Neuronal stem cell (in vitro differentiated cells): ENCODE measurements around the gene ZBTB25.

ENCODE experiments used
- DNase-seq: peaks from one replicate; pipeline ENCODE4 v3.0.0-alpha.2; 2013; ENCODE audit warnings: low spot score
- H2AFZ ChIP-seq: one replicate; pipeline ENCODE4 v1.6.1; 2013; ENCODE audit warnings: mild to moderate bottlenecking, low read length, inconsistent platforms
- H2AK5ac ChIP-seq: 2 replicates; pipeline ENCODE4 v1.6.1; 2013; ENCODE audit warnings: low read depth, mild to moderate bottlenecking, inconsistent platforms, low read length, moderate library complexity, mixed read lengths
- H2BK120ac ChIP-seq: 2 replicates; pipeline ENCODE4 v1.6.1; 2013; ENCODE audit warnings: low read depth, mild to moderate bottlenecking, inconsistent platforms, low read length, moderate library complexity, mixed read lengths
- H2BK12ac ChIP-seq: one replicate; pipeline ENCODE4 v1.6.1; 2013; ENCODE audit warnings: low read length, inconsistent platforms
- H2BK15ac ChIP-seq: 2 replicates; pipeline ENCODE4 v1.6.1; 2013; ENCODE audit warnings: mild to moderate bottlenecking, low read length, inconsistent platforms, mixed read lengths
- H2BK5ac ChIP-seq: one replicate; pipeline ENCODE4 v1.6.1; 2013; ENCODE audit warnings: inconsistent platforms, mild to moderate bottlenecking, low read length, moderate library complexity
- H3K14ac ChIP-seq: one replicate; pipeline ENCODE4 v1.6.1; 2013; ENCODE audit warnings: low read length, inconsistent platforms
- H3K18ac ChIP-seq: 2 replicates; pipeline ENCODE4 v1.6.1; 2013; ENCODE audit warnings: low read length, inconsistent platforms
- H3K23ac ChIP-seq: 2 replicates; pipeline ENCODE4 v1.6.1; 2013; ENCODE audit warnings: low read depth, mild to moderate bottlenecking, mixed read lengths, low read length, inconsistent platforms; ENCODE audit not compliant: poor library complexity
- H3K27ac ChIP-seq: replicated peaks from 3 replicates; pipeline ENCODE4 v1.5.1; 2013; ENCODE audit warnings: low read length, inconsistent platforms
- H3K27me3 ChIP-seq, 3 experiments: 2 replicates each; pipeline ENCODE4 v1.6.1; 2013; ENCODE audit warnings: low read length in 3 of 3, mild to moderate bottlenecking in 2 of 3, inconsistent platforms in 1 of 3, low read depth in 1 of 3, mixed read lengths in 1 of 3, moderate library complexity in 1 of 3; ENCODE audit not compliant: control insufficient read depth in 3 of 3, insufficient read depth in 3 of 3
- H3K36me3 ChIP-seq, 2 donors: replicated peaks in 1 of 2; 2 replicates each; pipeline ENCODE4 v1.6.1; 2013; ENCODE audit warnings: low read length in 2 of 2; ENCODE audit not compliant: control insufficient read depth in 2 of 2, insufficient read depth in 2 of 2
- H3K4ac ChIP-seq: 2 replicates; pipeline ENCODE4 v1.6.1; 2013; ENCODE audit warnings: inconsistent platforms, mild to moderate bottlenecking, low read length, moderate library complexity
- H3K4me1 ChIP-seq, 2 donors: 1 replicate in 1 of 2; 2 replicates in 1 of 2; pipeline ENCODE4 v1.6.1; 2013; ENCODE audit warnings: low read length in 2 of 2, low read depth in 1 of 2; ENCODE audit not compliant: control insufficient read depth in 2 of 2, insufficient read depth in 1 of 2
- H3K4me2 ChIP-seq: one replicate; pipeline ENCODE4 v1.6.1; 2013; ENCODE audit warnings: mild to moderate bottlenecking, low read length, inconsistent platforms; ENCODE audit not compliant: insufficient read depth, poor library complexity, severe bottlenecking
- H3K4me3 ChIP-seq, 2 donors: 2 replicates each; pipeline ENCODE4 v1.5.1; 2013; ENCODE audit warnings: low read length in 2 of 2, mild to moderate bottlenecking in 2 of 2, inconsistent platforms in 1 of 2, moderate library complexity in 1 of 2
- H3K79me1 ChIP-seq: one replicate; pipeline ENCODE4 v1.6.1; 2013; ENCODE audit warnings: low read depth, mild to moderate bottlenecking, inconsistent platforms, low read length, moderate library complexity
- H3K9ac ChIP-seq: one replicate; pipeline ENCODE4 v1.6.1; 2013; ENCODE audit warnings: mild to moderate bottlenecking, low read depth, low read length, inconsistent platforms; ENCODE audit not compliant: poor library complexity
- H3K9me3 ChIP-seq, 2 donors: replicated peaks in 1 of 2; 2 replicates each; pipeline versions ENCODE3 to v1.6.1; 2013; ENCODE audit warnings: low read length in 2 of 2, mild to moderate bottlenecking in 2 of 2, inconsistent platforms in 1 of 2, low read depth in 1 of 2, mixed read lengths in 1 of 2, moderate library complexity in 1 of 2; ENCODE audit not compliant: control insufficient read depth in 2 of 2, insufficient read depth in 1 of 2
- H4K8ac ChIP-seq: one replicate; pipeline ENCODE4 v1.6.1; 2013; ENCODE audit warnings: low read depth, mild to moderate bottlenecking, inconsistent platforms, low read length, moderate library complexity
- H4K91ac ChIP-seq: one replicate; pipeline ENCODE4 v1.6.1; 2013; ENCODE audit warnings: low read length, low read depth, mild to moderate bottlenecking, inconsistent platforms; ENCODE audit not compliant: poor library complexity
- WGBS, 2 donors: extraction: QIAGEN DNeasy Blood & Tissue Kit; methylation state at CpG; one replicate each; pipeline ENCODE4 v1.1.7; 2013; ENCODE audit warnings: missing lambda C conversion rate in 2 of 2, mixed read lengths in 1 of 2; ENCODE audit not compliant: insufficient read length in 2 of 2, insufficient replicate concordance in 1 of 2; ENCODE audit errors: extremely low coverage in 2 of 2; 5-methylcytosine and 5-hydroxymethylcytosine counted together

The ZBTB25 gene

DNA sequence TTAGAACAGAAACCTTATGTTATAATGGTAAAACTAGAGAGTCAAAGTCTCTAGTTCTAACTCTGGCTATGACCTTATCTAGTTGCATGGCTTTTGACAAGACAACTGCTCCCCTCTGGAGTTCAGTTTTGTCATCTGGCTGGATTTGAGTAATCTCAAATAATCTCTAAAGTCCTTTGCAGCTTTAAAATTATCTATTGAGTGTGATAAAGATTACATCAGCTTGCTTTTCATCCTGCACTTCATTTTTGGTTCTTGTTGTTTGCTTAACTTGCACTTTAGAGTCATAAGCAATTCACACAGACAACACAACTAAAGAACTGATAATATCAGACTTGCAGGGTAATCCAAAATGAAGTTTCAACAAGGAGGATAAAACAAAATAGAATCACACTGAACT, 36.1 kb downstream of the ZBTB25 start:
- Histone ChIP-seq H2BK12ac (no peak overlapping the region), H3K23ac (no peak overlapping the region), H2AK5ac (no peak overlapping the region), H2BK15ac (no peak overlapping the region), H3K9me3 (no peaks in the 10 kb centered on the region), H4K91ac (no peak overlapping the region), H3K36me3 (peaks cover 0 to 7% of the 10 kb centered on the region in 2 donors), H3K4ac (no peak overlapping the region), H2AFZ (no peak overlapping the region), H3K4me2 (no peak overlapping the region), H2BK5ac (no peak overlapping the region), H3K14ac (no peak overlapping the region), H4K8ac (no peak overlapping the region), H3K27ac (no peak overlapping the region), H3K4me3 (no peak overlapping the region), H3K4me1 (peaks cover 2 to 3% of the 10 kb centered on the region in 2 donors), H3K18ac (no peak overlapping the region), H3K9ac (no peak overlapping the region), H2BK120ac (no peak overlapping the region), H3K27me3 (no peaks in the 10 kb centered on the region), H3K79me1 (no peaks in the 10 kb centered on the region)
- no peak for DNase-seq

DNA sequence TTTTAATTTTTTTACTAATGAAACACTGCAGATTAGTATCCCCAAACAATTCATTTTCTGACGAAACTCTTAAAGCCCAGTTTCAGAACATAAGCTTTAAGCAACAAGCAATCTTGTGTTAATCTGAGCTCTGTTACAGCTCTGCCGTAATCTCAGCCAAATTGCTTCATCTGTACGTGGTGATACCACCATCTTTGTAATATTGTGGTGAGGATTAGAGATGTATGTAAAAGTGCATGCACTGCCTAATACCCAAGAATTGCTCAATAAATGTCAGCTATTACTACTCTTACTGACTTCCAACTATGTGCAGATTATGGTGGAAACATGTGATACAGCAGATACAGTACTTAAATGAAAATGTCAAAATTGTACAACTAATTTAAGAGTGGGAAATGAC, 36.5 kb downstream of the ZBTB25 start:
- Histone ChIP-seq H3K27ac (no peak overlapping the region), H3K9ac (no peak overlapping the region), H3K14ac (no peak overlapping the region), H3K4me1 (peaks cover 2 to 3% of the 10 kb centered on the region in 2 donors), H3K9me3 (no peaks in the 10 kb centered on the region), H2BK5ac (no peak overlapping the region), H2BK15ac (no peak overlapping the region), H2AFZ (no peak overlapping the region), H3K4me3 (no peak overlapping the region), H3K4ac (no peak overlapping the region), H2BK12ac (no peak overlapping the region), H2BK120ac (no peak overlapping the region), H3K23ac (no peak overlapping the region), H2AK5ac (no peak overlapping the region), H3K27me3 (no peaks in the 10 kb centered on the region), H3K4me2 (no peak overlapping the region), H3K18ac (no peak overlapping the region), H4K91ac (no peak overlapping the region), H4K8ac (no peak overlapping the region), H3K36me3 (peaks cover 0 to 12% of the 10 kb centered on the region in 2 donors), H3K79me1 (no peaks in the 10 kb centered on the region)
- WGBS, 2 donors, result no CpG with 5 or more reads among the region's 3 CpGs
- no peak for DNase-seq

DNA sequence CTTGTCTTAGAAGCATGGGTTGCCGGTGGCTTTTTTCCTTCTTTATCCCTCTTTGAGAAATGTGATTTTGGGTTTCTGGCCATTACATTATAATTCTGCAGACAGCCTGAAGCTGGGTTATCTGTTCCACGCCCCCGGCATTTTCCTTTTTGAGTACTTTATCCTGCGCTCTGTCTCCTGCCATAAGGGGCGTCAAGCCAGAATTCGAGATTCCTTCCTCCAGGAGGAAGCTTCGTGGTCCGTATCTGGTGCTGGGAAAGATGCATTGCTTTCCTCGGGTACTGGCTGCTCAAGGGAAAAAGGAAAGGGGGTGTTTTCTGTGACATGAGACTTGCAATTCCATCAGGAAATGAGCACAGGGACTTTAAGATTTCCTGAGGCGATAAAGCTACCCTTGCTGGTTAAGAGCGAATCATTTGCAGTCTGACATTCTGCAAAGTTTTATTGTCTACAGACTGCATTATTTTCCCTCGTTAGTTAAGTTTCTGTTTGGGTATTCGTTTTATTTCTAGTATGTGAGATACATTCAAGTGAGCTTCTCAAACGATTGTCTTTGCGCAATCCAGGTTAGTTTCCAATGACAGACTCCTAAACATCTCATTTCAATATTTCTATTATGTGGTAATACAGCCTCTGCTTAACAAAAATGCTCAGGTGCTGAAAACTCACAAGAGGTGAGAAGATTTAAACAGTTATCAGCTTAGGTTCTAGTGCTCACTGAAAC, 37.6 kb downstream of the ZBTB25 start:
- no peaks in the 10 kb centered on the region for H3K27me3 ChIP-seq
- peak overlapping the region; percentile 71 for H3K18ac ChIP-seq
- no peaks in the 10 kb centered on the region for H3K9me3 ChIP-seq
- no peak overlapping the region for H3K14ac ChIP-seq
- no peak overlapping the region for H4K91ac ChIP-seq
- no CpG with 5 or more reads among the region's 15 CpGs for WGBS, 2 donors
- H3K27ac ChIP-seq, result peak overlapping the region; percentile 19
- H3K4me2 ChIP-seq, result peak overlapping the region; percentile 84
- H3K23ac ChIP-seq, result peak overlapping the region; percentile 66
- no peak overlapping the region for H2BK15ac ChIP-seq
- no peak overlapping the region for H2BK120ac ChIP-seq
- peak overlapping the region; percentile 96 for H2AFZ ChIP-seq
- H3K4ac ChIP-seq, result no peak overlapping the region
- H3K4me1 ChIP-seq, result peaks cover 2 to 3% of the 10 kb centered on the region in 2 donors
- H2AK5ac ChIP-seq, result no peak overlapping the region
- H3K9ac ChIP-seq, result peak overlapping the region; percentile 85
- H3K4me3 ChIP-seq, result peak overlapping the region; percentile 63 to 83
- H3K36me3 ChIP-seq, result peaks cover 0 to 23% of the 10 kb centered on the region in 2 donors
- no peak overlapping the region for H2BK12ac ChIP-seq
- no peaks in the 10 kb centered on the region for H3K79me1 ChIP-seq
- no peak overlapping the region for H2BK5ac ChIP-seq
- peak; percentile 56 for DNase-seq
- H4K8ac ChIP-seq, result no peak overlapping the region

GRCh38 chr14:64465191-64465822, 38.3 kb downstream of the ZBTB25 start, which contains the start of gene AKAP5:
AKAP5 (plus strand) TSS chr14:64465499; CDS start chr14:64468395, 2,896 bp downstream.
- Histone ChIP-seq H3K4ac (no peak within 1 kb of the TSS), H2BK120ac (no peak within 1 kb of the TSS), H3K4me2 (peak within 1 kb of the TSS; percentile 84), H2AFZ (peak within 1 kb of the TSS; percentile 96), H3K14ac (no peak within 1 kb of the TSS), H2BK15ac (no peak within 1 kb of the TSS), H3K27me3 (no peaks in the 10 kb centered on the region), H4K91ac (no peak within 1 kb of the TSS), H2BK12ac (no peak within 1 kb of the TSS), H3K4me3 (peak within 1 kb of the TSS; percentile 63 to 83), H3K27ac (peak within 1 kb of the TSS; percentile 19), H4K8ac (no peak within 1 kb of the TSS), H3K79me1 (no peaks in the 10 kb centered on the region), H2AK5ac (no peak within 1 kb of the TSS), H2BK5ac (no peak within 1 kb of the TSS), H3K18ac (peak within 1 kb of the TSS; percentile 72), H3K4me1 (peaks cover 2 to 3% of the 10 kb centered on the region in 2 donors), H3K36me3 (peaks cover 0 to 23% of the 10 kb centered on the region in 2 donors), H3K9ac (peak within 1 kb of the TSS; percentile 85), H3K23ac (peak within 1 kb of the TSS; percentile 66), H3K9me3 (no peaks in the 10 kb centered on the region)
- no CpG with 5 or more reads among the region's 74 CpGs for WGBS, 2 donors
- DNase-seq, result peak; percentile 80
